GM12872 (cell line): ENCODE results near the gene DNAH14.

Experiments used
- TF ChIP-seq, protein P1 (sequence below): IDR thresholded peaks from 3 replicates; pipeline ENCODE4 v1.5.1; 2011; ENCODE audit warnings: low read depth, mild to moderate bottlenecking, low read length, moderate library complexity; ENCODE audit not compliant: insufficient read depth

The DNAH14 gene

GRCh38 chr1:225415967-225416745, 486.7 kb downstream of the DNAH14 start:
- TF ChIP-seq, protein P1, sequence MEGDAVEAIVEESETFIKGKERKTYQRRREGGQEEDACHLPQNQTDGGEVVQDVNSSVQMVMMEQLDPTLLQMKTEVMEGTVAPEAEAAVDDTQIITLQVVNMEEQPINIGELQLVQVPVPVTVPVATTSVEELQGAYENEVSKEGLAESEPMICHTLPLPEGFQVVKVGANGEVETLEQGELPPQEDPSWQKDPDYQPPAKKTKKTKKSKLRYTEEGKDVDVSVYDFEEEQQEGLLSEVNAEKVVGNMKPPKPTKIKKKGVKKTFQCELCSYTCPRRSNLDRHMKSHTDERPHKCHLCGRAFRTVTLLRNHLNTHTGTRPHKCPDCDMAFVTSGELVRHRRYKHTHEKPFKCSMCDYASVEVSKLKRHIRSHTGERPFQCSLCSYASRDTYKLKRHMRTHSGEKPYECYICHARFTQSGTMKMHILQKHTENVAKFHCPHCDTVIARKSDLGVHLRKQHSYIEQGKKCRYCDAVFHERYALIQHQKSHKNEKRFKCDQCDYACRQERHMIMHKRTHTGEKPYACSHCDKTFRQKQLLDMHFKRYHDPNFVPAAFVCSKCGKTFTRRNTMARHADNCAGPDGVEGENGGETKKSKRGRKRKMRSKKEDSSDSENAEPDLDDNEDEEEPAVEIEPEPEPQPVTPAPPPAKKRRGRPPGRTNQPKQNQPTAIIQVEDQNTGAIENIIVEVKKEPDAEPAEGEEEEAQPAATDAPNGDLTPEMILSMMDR: no peak

DNA sequence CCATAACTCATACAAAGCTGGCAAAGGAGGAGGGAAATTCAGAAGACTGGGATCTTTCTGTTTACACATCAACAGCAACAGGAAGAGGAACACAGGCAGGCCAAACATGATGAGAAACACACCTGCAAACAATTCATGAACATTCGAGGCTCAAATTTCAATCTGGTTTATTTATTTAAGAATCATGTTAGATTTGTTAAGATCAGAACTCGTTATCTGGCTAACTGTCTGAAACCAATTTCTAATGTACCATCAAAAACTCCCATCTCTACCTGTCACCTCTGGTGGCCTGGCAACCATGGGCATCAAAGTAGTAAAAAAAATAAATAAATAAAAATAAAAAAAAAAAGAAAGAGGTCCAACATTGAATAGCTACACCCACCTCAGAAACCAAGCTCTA, 488.6 kb downstream of the DNAH14 start:
- TF ChIP-seq, protein P1: no peak

- TF ChIP-seq, protein P1: no peak
Observed at GRCh38 chr1:225418598-225418997, 489.1 kb downstream of the DNAH14 start.

- TF ChIP-seq, protein P1: no peak
Observed at GRCh38 chr1:225422031-225422605, 492.6 kb downstream of the DNAH14 start.

GRCh38 chr1:225422795-225423517, 493.5 kb downstream of the DNAH14 start:
- TF ChIP-seq, protein P1: no peak

DNA sequence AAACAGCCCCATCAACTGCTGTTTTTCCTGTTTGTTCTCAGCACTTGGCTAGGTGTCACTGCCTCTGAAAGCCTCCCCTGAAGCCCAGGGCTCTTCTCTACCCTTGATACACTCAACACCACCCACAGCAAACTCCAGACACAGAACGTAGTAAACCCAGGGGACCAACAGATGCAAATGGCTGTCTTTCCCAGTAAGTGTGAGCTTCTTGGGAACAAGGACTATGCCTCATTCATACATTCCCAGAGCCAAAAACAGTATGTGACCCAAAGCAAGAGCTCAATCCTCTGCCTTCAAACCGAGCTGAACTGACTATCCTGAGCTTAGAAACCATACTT, 494.0 kb downstream of the DNAH14 start:
- TF ChIP-seq, protein P1: no peak

DNA sequence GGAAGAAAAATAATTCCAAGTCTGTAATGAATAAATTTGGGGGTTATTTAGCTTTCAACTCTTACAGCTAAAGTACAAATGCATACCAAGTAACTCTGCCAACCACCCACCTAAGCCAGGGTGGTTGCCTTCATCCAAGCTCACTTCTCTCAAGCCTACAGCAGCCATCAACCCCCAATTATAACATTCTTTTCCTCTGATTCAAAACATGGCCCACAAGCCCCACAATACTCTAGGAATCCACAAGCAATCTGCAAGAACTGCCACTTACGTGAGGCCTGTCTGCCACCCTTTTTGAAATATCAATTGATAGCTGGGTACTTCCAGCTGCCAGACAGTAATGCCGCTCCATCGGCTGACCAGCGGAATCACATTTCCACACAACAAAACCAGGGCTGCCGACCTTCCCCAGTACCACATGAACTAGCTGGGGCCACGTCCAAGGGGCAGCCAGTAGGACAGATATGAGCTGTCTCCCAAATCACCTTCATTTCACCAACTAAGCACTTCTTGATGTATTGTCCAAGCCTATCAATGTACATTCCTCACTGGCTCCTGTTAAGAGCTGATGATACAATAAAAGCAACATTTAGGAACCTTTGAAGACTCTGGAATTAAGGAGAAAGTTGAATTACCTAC, 495.2 kb downstream of the DNAH14 start:
- TF ChIP-seq, protein P1: no peak
